HL-60/S4 treated with phorbol 12-myristate 13-acetate at 8.2 ng/mL for 4 days and 3 days (cell line): Measurements from ENCODE around the gene CFP.

Source experiments
- in situ Hi-C: fragments of 300-500 bp; cut with MboI; formaldehyde crosslinking; loops from 2 replicates; pipeline ENCODE4 v1.15.0; 2022; ENCODE audit warnings: low sequenced_read_pairs

Gene CFP

GRCh38 chrX:47638816-47639215 is 9.1 kb upstream of the CFP start:
- in situ Hi-C loops: no loop called here

- in situ Hi-C loops: no loop called here
These were observed 7.9 kb upstream of the CFP start for GRCh38 chrX:47637546-47638195.

GRCh38 chrX:47634871-47635575 is 5.3 kb upstream of the CFP start:
- in situ Hi-C loops: no loop called here

GRCh38 chrX:47633689-47634590 is 4.2 kb upstream of the CFP start:
- in situ Hi-C loops: no loop called here

GRCh38 chrX:47632666-47633065 is 2.9 kb upstream of the CFP start:
- in situ Hi-C loops: no loop called here

GRCh38 chrX:47631676-47632075 is 1.9 kb upstream of the CFP start:
- in situ Hi-C loops: no loop called here

- in situ Hi-C loops: no loop called here
These were observed 748 bp downstream of the CFP start for GRCh38 chrX:47628982-47629381.

GRCh38 chrX:47625365-47625764 is 4.4 kb downstream of the CFP start:
- in situ Hi-C loops: no loop called here

- in situ Hi-C loops: no loop called here
These were observed 6.1 kb downstream of the CFP start for GRCh38 chrX:47623540-47624027.

GRCh38 chrX:47621851-47622250 is 7.9 kb downstream of the CFP start:
- in situ Hi-C loops: no loop called here

- in situ Hi-C loops: no loop called here
These were observed 9.4 kb downstream of the CFP start for GRCh38 chrX:47620303-47620685.

GRCh38 chrX:47619486-47620302 is 10.0 kb downstream of the CFP start, which contains the start of gene SYN1:
Gene SYN1, minus strand, starts transcription at chrX:47619857. Its CDS starts 129 bp downstream, at chrX:47619728.
- in situ Hi-C loops: no loop called here

GRCh38 chrX:47618923-47619485 is 10.7 kb downstream of the CFP start:
- in situ Hi-C loops: no loop called here

- in situ Hi-C loops: no loop called here
These were observed 15.1 kb downstream of the CFP start for GRCh38 chrX:47614618-47615017.

GRCh38 chrX:47613082-47613481 is 16.6 kb downstream of the CFP start:
- in situ Hi-C loops: no loop called here

GRCh38 chrX:47612418-47612817 is 17.3 kb downstream of the CFP start:
- in situ Hi-C loops: no loop called here

GRCh38 chrX:47611926-47612325 is 17.8 kb downstream of the CFP start:
- in situ Hi-C loops: no loop called here

- in situ Hi-C loops: no loop called here
These were observed 18.2 kb downstream of the CFP start for GRCh38 chrX:47611489-47611888.

- in situ Hi-C loops: no loop called here
These were observed 19.2 kb downstream of the CFP start for GRCh38 chrX:47610511-47610910.

- in situ Hi-C loops: no loop called here
These were observed 21.5 kb downstream of the CFP start for GRCh38 chrX:47608130-47608810.
